ENCODE measurements around the gene FOXE3. TPM values are rescaled to one million over a fixed set of nuclear protein-coding genes. Genes with fewer than 3 reads are reported as not detected.
A peak's percentile ranks its signal among the peaks of the same experiment; 100 is the strongest.

FOXE3 gene
- total and polyA plus RNA-seq, 9 of the 15 experiments (the other 6 are each of a cell fraction or from before 2014, with no cell fraction given), result not detected

DNA sequence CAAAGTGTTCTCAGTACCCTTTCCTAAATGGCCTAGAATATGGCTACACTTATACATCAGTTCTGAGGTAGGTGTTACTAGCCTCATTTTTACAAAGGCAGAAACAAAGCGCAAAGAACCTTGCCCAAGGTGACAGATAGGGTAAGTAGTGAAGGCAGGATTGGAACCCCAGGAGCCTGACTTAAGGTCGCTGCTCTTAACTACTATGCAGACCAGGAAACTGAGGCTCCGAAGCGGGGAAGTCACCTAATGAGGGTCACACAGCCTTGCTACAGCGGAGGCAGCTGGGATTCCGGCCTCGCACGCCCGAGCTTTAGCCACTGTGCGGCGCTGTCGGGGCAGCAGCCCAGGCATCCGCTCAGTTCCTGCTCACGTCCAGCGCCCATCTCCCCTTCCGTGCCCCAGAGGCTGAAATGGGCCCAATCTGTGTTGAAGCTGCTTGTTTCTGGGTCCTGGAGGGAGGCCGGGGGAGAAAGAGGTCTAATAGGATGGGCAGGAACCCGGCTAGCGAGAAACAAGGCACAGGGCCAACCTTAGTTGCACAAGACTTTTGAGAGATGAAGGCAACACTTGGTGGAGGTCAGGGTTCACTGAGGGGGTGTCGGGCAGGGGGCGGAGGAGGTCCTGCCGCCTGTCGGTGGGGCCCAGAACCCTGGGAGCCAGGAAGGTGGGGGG lies 20.4 kb downstream of the FOXE3 start (continued):
- TF ChIP-seq ATF1 (CRISPR knock-in tag; IDR thresholded peaks at IDR 0.05), result no peak
- peak; percentile 12; the same call in 1 of the 2 replicates for TF ChIP-seq ATF1 (tag; IDR thresholded peaks at IDR 0.05)
- TF ChIP-seq, protein P1, sequence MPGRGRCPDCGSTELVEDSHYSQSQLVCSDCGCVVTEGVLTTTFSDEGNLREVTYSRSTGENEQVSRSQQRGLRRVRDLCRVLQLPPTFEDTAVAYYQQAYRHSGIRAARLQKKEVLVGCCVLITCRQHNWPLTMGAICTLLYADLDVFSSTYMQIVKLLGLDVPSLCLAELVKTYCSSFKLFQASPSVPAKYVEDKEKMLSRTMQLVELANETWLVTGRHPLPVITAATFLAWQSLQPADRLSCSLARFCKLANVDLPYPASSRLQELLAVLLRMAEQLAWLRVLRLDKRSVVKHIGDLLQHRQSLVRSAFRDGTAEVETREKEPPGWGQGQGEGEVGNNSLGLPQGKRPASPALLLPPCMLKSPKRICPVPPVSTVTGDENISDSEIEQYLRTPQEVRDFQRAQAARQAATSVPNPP (IDR thresholded peaks at IDR 0.05; ENCODE audit: borderline replicate concordance, insufficient read depth, insufficient read length), result no peak
- peak; percentile 35; the same call in 1 of the 2 replicates for TF ChIP-seq ZBTB2 (IDR thresholded peaks at IDR 0.05)
- TF ChIP-seq, protein P2, sequence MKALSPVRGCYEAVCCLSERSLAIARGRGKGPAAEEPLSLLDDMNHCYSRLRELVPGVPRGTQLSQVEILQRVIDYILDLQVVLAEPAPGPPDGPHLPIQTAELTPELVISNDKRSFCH (CRISPR knock-in tag; IDR thresholded peaks at IDR 0.05), result no peak
- TF ChIP-seq, protein P2 (tag; IDR thresholded peaks at IDR 0.05), result 0 out of 2 replicates have a peak, but pooled peaks have one; percentile 14
- TF ChIP-seq, protein P3, sequence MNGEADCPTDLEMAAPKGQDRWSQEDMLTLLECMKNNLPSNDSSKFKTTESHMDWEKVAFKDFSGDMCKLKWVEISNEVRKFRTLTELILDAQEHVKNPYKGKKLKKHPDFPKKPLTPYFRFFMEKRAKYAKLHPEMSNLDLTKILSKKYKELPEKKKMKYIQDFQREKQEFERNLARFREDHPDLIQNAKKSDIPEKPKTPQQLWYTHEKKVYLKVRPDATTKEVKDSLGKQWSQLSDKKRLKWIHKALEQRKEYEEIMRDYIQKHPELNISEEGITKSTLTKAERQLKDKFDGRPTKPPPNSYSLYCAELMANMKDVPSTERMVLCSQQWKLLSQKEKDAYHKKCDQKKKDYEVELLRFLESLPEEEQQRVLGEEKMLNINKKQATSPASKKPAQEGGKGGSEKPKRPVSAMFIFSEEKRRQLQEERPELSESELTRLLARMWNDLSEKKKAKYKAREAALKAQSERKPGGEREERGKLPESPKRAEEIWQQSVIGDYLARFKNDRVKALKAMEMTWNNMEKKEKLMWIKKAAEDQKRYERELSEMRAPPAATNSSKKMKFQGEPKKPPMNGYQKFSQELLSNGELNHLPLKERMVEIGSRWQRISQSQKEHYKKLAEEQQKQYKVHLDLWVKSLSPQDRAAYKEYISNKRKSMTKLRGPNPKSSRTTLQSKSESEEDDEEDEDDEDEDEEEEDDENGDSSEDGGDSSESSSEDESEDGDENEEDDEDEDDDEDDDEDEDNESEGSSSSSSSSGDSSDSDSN (IDR thresholded peaks at IDR 0.05; ENCODE audit: borderline replicate concordance in 1 of 2, low read depth in 2 of 2, low read length in 2 of 2), result peak in 1 of 2 experiments; percentile 76; a peak in 1 of 4 replicates
- TF ChIP-seq CCNT2 (IDR thresholded peaks at IDR 0.05; ENCODE audit: borderline replicate concordance, extremely low read depth, insufficient read length, low read depth, low read length), result no peak
- TF ChIP-seq TBP (optimal IDR thresholded peaks at IDR 0.05; ENCODE audit: low read depth, low read length), result peak; percentile 54
- TF ChIP-seq YY1 (IDR thresholded peaks at IDR 0.05; ENCODE audit: borderline replicate concordance in 1 of 3, control insufficient read depth in 1 of 3, extremely low read depth in 1 of 3, insufficient read depth in 3 of 3, insufficient read length in 1 of 3, insufficient replicate concordance in 2 of 3, low read depth in 1 of 3, low read length in 2 of 3), result peak in 2 of 3 experiments; percentile 15 to 49
- TF ChIP-seq, protein P4, sequence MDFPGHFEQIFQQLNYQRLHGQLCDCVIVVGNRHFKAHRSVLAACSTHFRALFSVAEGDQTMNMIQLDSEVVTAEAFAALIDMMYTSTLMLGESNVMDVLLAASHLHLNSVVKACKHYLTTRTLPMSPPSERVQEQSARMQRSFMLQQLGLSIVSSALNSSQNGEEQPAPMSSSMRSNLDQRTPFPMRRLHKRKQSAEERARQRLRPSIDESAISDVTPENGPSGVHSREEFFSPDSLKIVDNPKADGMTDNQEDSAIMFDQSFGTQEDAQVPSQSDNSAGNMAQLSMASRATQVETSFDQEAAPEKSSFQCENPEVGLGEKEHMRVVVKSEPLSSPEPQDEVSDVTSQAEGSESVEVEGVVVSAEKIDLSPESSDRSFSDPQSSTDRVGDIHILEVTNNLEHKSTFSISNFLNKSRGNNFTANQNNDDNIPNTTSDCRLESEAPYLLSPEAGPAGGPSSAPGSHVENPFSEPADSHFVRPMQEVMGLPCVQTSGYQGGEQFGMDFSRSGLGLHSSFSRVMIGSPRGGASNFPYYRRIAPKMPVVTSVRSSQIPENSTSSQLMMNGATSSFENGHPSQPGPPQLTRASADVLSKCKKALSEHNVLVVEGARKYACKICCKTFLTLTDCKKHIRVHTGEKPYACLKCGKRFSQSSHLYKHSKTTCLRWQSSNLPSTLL (IDR thresholded peaks at IDR 0.05), result no peak
- peak; percentile 65; the same call in 1 of the 2 replicates for TF ChIP-seq STAG1 (CRISPR knock-in tag; IDR thresholded peaks at IDR 0.05; ENCODE audit: borderline replicate concordance)
- TF ChIP-seq RB1 (IDR thresholded peaks at IDR 0.05; ENCODE audit: low read depth), result peak; percentile 69; the same call in 1 of the 2 replicates

Measured in K562 (cell line).